CD4-positive, alpha-beta T cell (primary cell): ENCODE data around the gene SBNO2. TPM values are rescaled to one million over a fixed set of nuclear protein-coding genes. Genes with fewer than 3 reads are reported as not detected.

Source experiments
- ATAC-seq: fragments of 200-7000 bp; cut with Tn5 transposase; one replicate; pipeline ENCODE4 v1.10.0; 2022; ENCODE audit warnings: mild to moderate bottlenecking; ENCODE audit not compliant: poor library complexity
- CTCF ChIA-PET: fragments of 350-600 bp; sonication (Branson Sonifier 250); formaldehyde crosslinking; loops from one replicate; lab custom pipeline; 2021; ENCODE audit warnings: antibody characterized with exemption, inconsistent platforms; lab: Charles Lee
- POLR2A ChIA-PET: fragments of 350-600 bp; sonication (Branson Sonifier 250); formaldehyde crosslinking; loops from one replicate; lab custom pipeline; 2021; ENCODE audit warnings: antibody characterized with exemption, inconsistent platforms; lab: Charles Lee
- DNase-seq, 14 experiments: peaks; one replicate each; pipeline ENCODE4 v3.0.0-alpha.2; 2013 to 2020; ENCODE audit warnings: mixed read lengths in 2 of 14
- H3K27ac ChIP-seq, 2 donors: one replicate each; pipeline versions ENCODE4 v1.5.1 to v1.7.0; 2013; ENCODE audit warnings: low read length in 2 of 2, low read depth in 1 of 2, mild to moderate bottlenecking in 1 of 2
- H3K27me3 ChIP-seq, 2 experiments: 1 replicate in 1 of 2; 2 replicates in 1 of 2; pipeline versions ENCODE4 v1.6.1 to v1.7.0; 2013; ENCODE audit warnings: low read length in 2 of 2, control low read depth in 1 of 2, mild to moderate bottlenecking in 1 of 2, moderate library complexity in 1 of 2; ENCODE audit not compliant: insufficient read depth in 2 of 2, control insufficient read depth in 1 of 2
- H3K36me3 ChIP-seq: one replicate; pipeline ENCODE4 v1.6.1; 2013; ENCODE audit warnings: low read length, control low read depth; ENCODE audit not compliant: insufficient read depth
- H3K4me1 ChIP-seq: one replicate; pipeline ENCODE4 v1.6.1; 2013; ENCODE audit warnings: low read length, control low read depth; ENCODE audit not compliant: insufficient read depth
- H3K4me3 ChIP-seq: one replicate; pipeline ENCODE4 v1.5.1; 2013; ENCODE audit warnings: mild to moderate bottlenecking, low read length, moderate library complexity
- H3K9me3 ChIP-seq, 2 experiments: 1 replicate in 1 of 2; 2 replicates in 1 of 2; pipeline versions ENCODE4 v1.6.1 to v1.7.0; 2013; ENCODE audit warnings: low read length in 2 of 2, mild to moderate bottlenecking in 2 of 2, control low read depth in 1 of 2, moderate library complexity in 1 of 2; ENCODE audit not compliant: control insufficient read depth in 1 of 2, insufficient read depth in 1 of 2
- H3K27ac Mint-ChIP-seq: one replicate; pipeline ENCODE4 v1.8.0; 2020; ENCODE audit warnings: mixed read lengths
- H3K27me3 Mint-ChIP-seq: one replicate; pipeline ENCODE4 v1.8.0; 2021; ENCODE audit warnings: mixed read lengths
- H3K36me3 Mint-ChIP-seq: one replicate; pipeline ENCODE4 v1.8.0; 2021; ENCODE audit warnings: low read depth, mixed read lengths
- H3K4me1 Mint-ChIP-seq: one replicate; pipeline ENCODE4 v1.8.0; 2021; ENCODE audit warnings: low read depth, mixed read lengths
- H3K4me3 Mint-ChIP-seq: one replicate; pipeline ENCODE4 v1.8.0; 2020; ENCODE audit warnings: mild to moderate bottlenecking, mixed read lengths
- H3K9me3 Mint-ChIP-seq: one replicate; pipeline ENCODE4 v1.8.0; 2020; ENCODE audit warnings: mixed read lengths
- intact Hi-C, 2 experiments: fragments of 100-400 bp; cut with DNase I in 1 of 2; cut with micrococcal nuclease in 1 of 2; formaldehyde crosslinking; loops; one replicate each; pipeline versions ENCODE4 v1.15.1 to v1.9.0; 2023 to 2025; cut with DNase I, micrococcal nuclease
- total RNA-seq, 174 experiments: library from RNA in 2 of 174; stranded (reverse) in 2 of 174; gene quantifications; one replicate each; pipeline ENCODE4 v1.2.3 and lab custom pipeline; 2021 to 2026
- TF ChIP-seq, protein P1 (sequence below): fragments of 200-600 bp; IDR thresholded peaks from one replicate; pipeline ENCODE4 v1.8.0; 2022; ENCODE audit warnings: antibody characterized with exemption, mild to moderate bottlenecking

The SBNO2 gene
- total RNA-seq, 2 experiments from 2014 or later: 126 to 137 TPM

GRCh38 chr19:1061987-1062386 lies 112.1 kb downstream of the SBNO2 start:
- H3K4me3 ChIP-seq: no peak overlapping the region
- no peak overlapping the region for H3K27ac Mint-ChIP-seq
- H3K27me3 Mint-ChIP-seq: no peaks in the 10 kb centered on the region
- H3K27me3 ChIP-seq: no peaks in the 10 kb centered on the region
- CTCF ChIA-PET: no interaction called here
- peaks cover 4 to 5% of the 10 kb centered on the region in 2 experiments for H3K9me3 ChIP-seq
- H3K4me3 Mint-ChIP-seq: no peak overlapping the region
- peaks cover 14% of the 10 kb centered on the region for H3K36me3 ChIP-seq
- intact Hi-C loops: no loop called here
- no peak for DNase-seq
- H3K4me1 Mint-ChIP-seq: peaks cover 54% of the 10 kb centered on the region
- no peak for ATAC-seq
- POLR2A ChIA-PET: interaction anchor here (1.3 to 21.0 kb wide), 2 partner anchors 20 to 34 kb away, joined by 3 to 1253 read pairs; no protein-coding TSS in a partner anchor
- H3K36me3 Mint-ChIP-seq: peaks cover 30% of the 10 kb centered on the region
- TF ChIP-seq, protein P1, sequence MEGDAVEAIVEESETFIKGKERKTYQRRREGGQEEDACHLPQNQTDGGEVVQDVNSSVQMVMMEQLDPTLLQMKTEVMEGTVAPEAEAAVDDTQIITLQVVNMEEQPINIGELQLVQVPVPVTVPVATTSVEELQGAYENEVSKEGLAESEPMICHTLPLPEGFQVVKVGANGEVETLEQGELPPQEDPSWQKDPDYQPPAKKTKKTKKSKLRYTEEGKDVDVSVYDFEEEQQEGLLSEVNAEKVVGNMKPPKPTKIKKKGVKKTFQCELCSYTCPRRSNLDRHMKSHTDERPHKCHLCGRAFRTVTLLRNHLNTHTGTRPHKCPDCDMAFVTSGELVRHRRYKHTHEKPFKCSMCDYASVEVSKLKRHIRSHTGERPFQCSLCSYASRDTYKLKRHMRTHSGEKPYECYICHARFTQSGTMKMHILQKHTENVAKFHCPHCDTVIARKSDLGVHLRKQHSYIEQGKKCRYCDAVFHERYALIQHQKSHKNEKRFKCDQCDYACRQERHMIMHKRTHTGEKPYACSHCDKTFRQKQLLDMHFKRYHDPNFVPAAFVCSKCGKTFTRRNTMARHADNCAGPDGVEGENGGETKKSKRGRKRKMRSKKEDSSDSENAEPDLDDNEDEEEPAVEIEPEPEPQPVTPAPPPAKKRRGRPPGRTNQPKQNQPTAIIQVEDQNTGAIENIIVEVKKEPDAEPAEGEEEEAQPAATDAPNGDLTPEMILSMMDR: no peak
- peaks cover 62% of the 10 kb centered on the region for H3K4me1 ChIP-seq
- H3K9me3 Mint-ChIP-seq: no peaks in the 10 kb centered on the region
- H3K27ac ChIP-seq: no peak overlapping the region

DNA sequence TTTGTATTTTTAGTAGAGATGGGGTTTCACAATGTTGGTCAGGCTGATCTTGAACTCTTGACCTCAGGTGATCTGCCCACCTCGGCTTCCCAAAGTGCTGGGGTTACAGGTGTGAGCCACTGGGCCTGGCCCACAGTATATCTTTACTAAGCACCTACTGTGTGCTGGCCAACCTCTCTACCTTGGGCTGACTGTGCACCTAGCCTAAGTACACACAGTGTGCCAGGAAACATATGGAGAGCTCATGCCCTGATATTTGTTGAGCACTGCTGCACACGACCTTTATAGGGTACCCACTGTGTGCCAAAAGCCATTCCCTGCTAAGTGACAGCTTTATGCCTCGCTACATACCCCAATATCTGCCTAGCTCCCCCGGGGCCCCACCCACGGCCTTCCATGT lies 113.4 kb downstream of the SBNO2 start:
- no peak for ATAC-seq

DNA sequence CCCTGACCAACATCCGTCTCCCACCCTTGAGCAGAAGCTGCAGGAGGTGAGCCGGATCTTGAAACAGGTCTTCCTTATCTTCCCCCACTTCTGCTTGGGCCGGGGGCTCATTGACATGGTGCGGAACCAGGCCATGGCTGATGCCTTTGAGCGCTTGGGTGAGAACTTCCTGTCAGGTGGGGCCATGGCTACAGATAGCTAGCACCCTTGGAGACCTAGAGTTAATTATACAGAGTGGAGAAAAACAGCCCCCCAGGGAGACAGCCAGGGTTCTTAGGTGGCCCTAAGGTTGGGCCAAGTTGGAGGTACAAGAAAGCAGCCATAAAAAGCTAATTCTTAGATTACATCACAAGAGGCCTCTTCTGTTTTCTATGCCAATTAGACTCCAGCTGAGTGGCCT lies 116.0 kb downstream of the SBNO2 start:
- intact Hi-C loops: no loop called here
- no peak overlapping the region for H3K4me3 ChIP-seq
- TF ChIP-seq, protein P1: no peak
- peak overlapping the region in 1 of 2 donors; percentile 22 for H3K27ac ChIP-seq
- no peaks in the 10 kb centered on the region for H3K27me3 ChIP-seq
- Mint-ChIP-seq H3K9me3 (no peaks in the 10 kb centered on the region), H3K27me3 (no peaks in the 10 kb centered on the region), H3K36me3 (peaks cover 57% of the 10 kb centered on the region), H3K4me3 (no peak overlapping the region), H3K4me1 (peaks cover 29% of the 10 kb centered on the region), H3K27ac (peak overlapping the region; percentile 36)
- ChIA-PET CTCF (interaction anchor here (0.9 kb wide), 1 partner anchor 9 kb away, joined by 3 read pairs; the partner anchor contains the start of gene ARHGAP45), POLR2A (interaction anchor here (0.7 to 6.1 kb wide), 10 partner anchors 9 to 211 kb away, joined by 3 to 53 read pairs (median 6); partner anchors contain the start of genes ABCA7, ARHGAP45, CIRBP and GPX4)
- no peak for ATAC-seq
- H3K9me3 ChIP-seq: peaks cover 6 to 17% of the 10 kb centered on the region in 2 experiments
- peaks cover 32% of the 10 kb centered on the region for H3K4me1 ChIP-seq
- peaks cover 40% of the 10 kb centered on the region for H3K36me3 ChIP-seq
- DNase-seq: peak in 1 of 14 experiments; percentile 55

More for the DNA sequence above, 113.4 kb downstream of the SBNO2 start:
- TF ChIP-seq, protein P1: no peak
- no peak overlapping the region for H3K4me3 ChIP-seq
- H3K9me3 ChIP-seq: peaks cover 6 to 17% of the 10 kb centered on the region in 2 experiments
- DNase-seq: no peak
- H3K36me3 ChIP-seq: peaks cover 21% of the 10 kb centered on the region
- no peaks in the 10 kb centered on the region for H3K27me3 Mint-ChIP-seq
- H3K4me1 ChIP-seq: peaks cover 58% of the 10 kb centered on the region
- no peaks in the 10 kb centered on the region for H3K9me3 Mint-ChIP-seq
- no peaks in the 10 kb centered on the region for H3K27me3 ChIP-seq
- H3K27ac ChIP-seq: no peak overlapping the region
- intact Hi-C loops: no loop called here
- ChIA-PET CTCF (no interaction called here), POLR2A (interaction anchor here (1.5 to 5.1 kb wide), 2 partner anchors 19 to 27 kb away, joined by 4 to 53 read pairs; no protein-coding TSS in a partner anchor)
- H3K4me1 Mint-ChIP-seq: peaks cover 53% of the 10 kb centered on the region
- no peak overlapping the region for H3K4me3 Mint-ChIP-seq
- H3K36me3 Mint-ChIP-seq: peaks cover 43% of the 10 kb centered on the region
- no peak overlapping the region for H3K27ac Mint-ChIP-seq

Other genes starting within 250 kb of the SBNO2 start
- 1 to 10 TPM; 3.7 to 4.1 TPM for gene ARID3A, start 248.2 kb downstream of the SBNO2 start, total RNA-seq
- gene WDR18, start 189.9 kb downstream of the SBNO2 start, total RNA-seq: 10 to 100 TPM; 16.8 to 17.1 TPM
- under 1 TPM; 0.17 to 0.22 TPM for gene GRIN3B, start 173.8 kb downstream of the SBNO2 start, total RNA-seq
- 100 to 1,000 TPM; 388 to 390 TPM for gene TMEM259, start 153.1 kb downstream of the SBNO2 start, total RNA-seq
- gene RNU6-2, start 152.7 kb downstream of the SBNO2 start, total RNA-seq: not detected
- 100 to 1,000 TPM; 307 to 318 TPM for gene CNN2, start 147.7 kb downstream of the SBNO2 start, total RNA-seq
- gene ABCA7, start 134.2 kb downstream of the SBNO2 start, total RNA-seq: 100 to 1,000 TPM; 114 to 118 TPM
- 100 to 1,000 TPM; 861 to 878 TPM for gene ARHGAP45, start 107.1 kb downstream of the SBNO2 start, total RNA-seq
- 10 to 100 TPM; 45.8 to 49.0 TPM for gene POLR2E, start 78.9 kb downstream of the SBNO2 start, total RNA-seq
- 100 to 1,000 TPM; 174 to 175 TPM for gene GPX4, start 70.3 kb downstream of the SBNO2 start, total RNA-seq
- 10 to 100 TPM; 49.7 to 53.0 TPM for gene STK11, start 31.5 kb upstream of the SBNO2 start, total RNA-seq
- under 1 TPM in 1 of 2 experiments, not detected in 1; 0.22 TPM for gene CBARP, start 63.7 kb upstream of the SBNO2 start, total RNA-seq
- gene ATP5F1D, start 67.5 kb upstream of the SBNO2 start, total RNA-seq: 10 to 100 TPM; 77.6 to 92.6 TPM
- gene MIDN, start 74.3 kb upstream of the SBNO2 start, total RNA-seq: 100 to 1,000 TPM; 214 to 228 TPM
- gene CIRBP, start 95.1 kb upstream of the SBNO2 start, total RNA-seq: 100 to 1,000 TPM; 614 to 628 TPM
- gene FAM174C, start 101.3 kb upstream of the SBNO2 start, total RNA-seq: 10 to 100 TPM; 32.0 to 38.3 TPM
- not detected for gene EFNA2, start 111.6 kb upstream of the SBNO2 start, total RNA-seq
- 10 to 100 TPM; 40.0 to 42.6 TPM for gene NDUFS7, start 209.6 kb upstream of the SBNO2 start, total RNA-seq
- gene GAMT, start 227.3 kb upstream of the SBNO2 start, total RNA-seq: 10 to 100 TPM; 11.0 to 13.0 TPM
- 100 to 1,000 TPM; 128 to 133 TPM for gene DAZAP1, start 233.3 kb upstream of the SBNO2 start, total RNA-seq